ENCODE results near the gene RBM14. TPM values are rescaled to one million over a fixed set of nuclear protein-coding genes. Genes with fewer than 3 reads are reported as not detected.

The RBM14 gene
- total and polyA plus RNA-seq, 10 of the 15 experiments (the other 5 are each of a cell fraction or from before 2014, with no cell fraction given) = 5.4 to 140 (median 44.5) TPM

- TF ChIP-seq NFYA (IDR thresholded peaks at IDR 0.05; ENCODE audit: borderline replicate concordance, low read depth, low read length) (no peak), SMAD5 (IDR thresholded peaks at IDR 0.05; ENCODE audit: low read depth) (0 out of 2 replicates have a peak, but pooled peaks have one; percentile 28), IKZF2 (IDR thresholded peaks at IDR 0.05) (no peak), MYC (IDR thresholded peaks at IDR 0.05; ENCODE audit: insufficient read depth, insufficient read length, insufficient replicate concordance, low read length, severe bottlenecking) (no peak), POLR2A (IDR thresholded peaks at IDR 0.05; ENCODE audit: low read depth, low read length) (peak; percentile 54), ZNF217 (IDR thresholded peaks at IDR 0.05) (no peak), STAT1 (conservative IDR thresholded peaks at IDR 0.05) (no peak), ELK1 (IDR thresholded peaks at IDR 0.05; ENCODE audit: low read depth, low read length) (no peak), SPI1 (IDR thresholded peaks at IDR 0.05; ENCODE audit: borderline replicate concordance, insufficient read depth, low read depth, low read length) (no peak), RBBP5 (conservative IDR thresholded peaks at IDR 0.05) (no peak), HCFC1 (IDR thresholded peaks at IDR 0.05; ENCODE audit: low read length) (no peak), PBX3 (IDR thresholded peaks at IDR 0.05; ENCODE audit: insufficient replicate concordance, low read depth, low read length) (no peak), MXI1 (IDR thresholded peaks at IDR 0.05; ENCODE audit: low read depth, low read length) (no peak), MTA2 (IDR thresholded peaks at IDR 0.05; ENCODE audit: low read depth) (no peak), POLR2AphosphoS5 (IDR thresholded peaks at IDR 0.05; ENCODE audit: low read length) (peak; percentile 72), NFIC (IDR thresholded peaks at IDR 0.05; ENCODE audit: low read depth, low read length) (no peak)
These were observed 36.2 kb downstream of the RBM14 start (continued) for GRCh38 chr11:66652651-66653050.
